ENCODE measurements around the gene MBIP.

MBIP gene

GRCh38 chr14:36306836-36307235 is 13.6 kb downstream of the MBIP start:
- H3K27me3 Mint-ChIP-seq (ENCODE audit: low read depth, poor library complexity), result no peaks in the 10 kb centered on the region
- H3K27ac Mint-ChIP-seq, result no peak overlapping the region
- no peak for TF ChIP-seq CTCF (IDR thresholded peaks at IDR 0.05)
- H3K4me1 Mint-ChIP-seq, result no peaks in the 10 kb centered on the region
- no peak overlapping the region for H3K4me3 Mint-ChIP-seq
- H3K9me3 Mint-ChIP-seq, result no peaks in the 10 kb centered on the region
- no peak for DNase-seq
- peaks cover 73% of the 10 kb centered on the region for H3K36me3 Mint-ChIP-seq (ENCODE audit: low read depth)

GRCh38 chr14:36304895-36305294 is 15.5 kb downstream of the MBIP start:
- Mint-ChIP-seq H3K27ac (no peak overlapping the region), H3K4me1 (no peaks in the 10 kb centered on the region), H3K36me3 (ENCODE audit: low read depth) (peaks cover 65% of the 10 kb centered on the region), H3K4me3 (no peak overlapping the region), H3K9me3 (no peaks in the 10 kb centered on the region), H3K27me3 (ENCODE audit: low read depth, poor library complexity) (no peaks in the 10 kb centered on the region)
- no peak for TF ChIP-seq CTCF (IDR thresholded peaks at IDR 0.05)
- DNase-seq, result no peak

- no peak for TF ChIP-seq CTCF (IDR thresholded peaks at IDR 0.05)
Measured at GRCh38 chr14:36303960-36304359, 16.5 kb downstream of the MBIP start.

GRCh38 chr14:36302823-36303222 is 17.6 kb downstream of the MBIP start:
- H3K27ac Mint-ChIP-seq, result no peak overlapping the region
- H3K9me3 Mint-ChIP-seq, result no peaks in the 10 kb centered on the region
- DNase-seq, result no peak
- H3K4me3 Mint-ChIP-seq, result no peak overlapping the region
- H3K4me1 Mint-ChIP-seq, result no peaks in the 10 kb centered on the region
- no peaks in the 10 kb centered on the region for H3K27me3 Mint-ChIP-seq (ENCODE audit: low read depth, poor library complexity)
- H3K36me3 Mint-ChIP-seq (ENCODE audit: low read depth), result peaks cover 69% of the 10 kb centered on the region
- no peak for TF ChIP-seq CTCF (IDR thresholded peaks at IDR 0.05)

More at GRCh38 chr14:36303960-36304359, 16.5 kb downstream of the MBIP start:
- no peak for DNase-seq
- Mint-ChIP-seq H3K4me1 (no peaks in the 10 kb centered on the region), H3K27ac (no peak overlapping the region), H3K27me3 (ENCODE audit: low read depth, poor library complexity) (no peaks in the 10 kb centered on the region), H3K4me3 (no peak overlapping the region), H3K9me3 (no peaks in the 10 kb centered on the region), H3K36me3 (ENCODE audit: low read depth) (peaks cover 65% of the 10 kb centered on the region)

- DNase-seq, result no peak
- H3K9me3 Mint-ChIP-seq, result no peaks in the 10 kb centered on the region
- H3K36me3 Mint-ChIP-seq (ENCODE audit: low read depth), result peaks cover 76% of the 10 kb centered on the region
- no peak overlapping the region for H3K4me3 Mint-ChIP-seq
- H3K27me3 Mint-ChIP-seq (ENCODE audit: low read depth, poor library complexity), result no peaks in the 10 kb centered on the region
- no peak overlapping the region for H3K27ac Mint-ChIP-seq
- no peaks in the 10 kb centered on the region for H3K4me1 Mint-ChIP-seq
- no peak for TF ChIP-seq CTCF (IDR thresholded peaks at IDR 0.05)
Measured at GRCh38 chr14:36301159-36301558, 19.3 kb downstream of the MBIP start.

GRCh38 chr14:36300337-36300736 is 20.1 kb downstream of the MBIP start:
- H3K4me1 Mint-ChIP-seq, result no peaks in the 10 kb centered on the region
- TF ChIP-seq CTCF (IDR thresholded peaks at IDR 0.05), result no peak
- H3K9me3 Mint-ChIP-seq, result no peaks in the 10 kb centered on the region
- H3K36me3 Mint-ChIP-seq (ENCODE audit: low read depth), result peaks cover 77% of the 10 kb centered on the region
- H3K27ac Mint-ChIP-seq, result no peak overlapping the region
- no peak for DNase-seq
- no peak overlapping the region for H3K4me3 Mint-ChIP-seq
- no peaks in the 10 kb centered on the region for H3K27me3 Mint-ChIP-seq (ENCODE audit: low read depth, poor library complexity)

Data from nephron progenitor cell (in vitro differentiated cells).